ENCODE data around the gene PSMB7.

The PSMB7 gene

GRCh38 chr9:124386201-124386600 lies 29.0 kb downstream of the PSMB7 start:
- FAIRE-seq (no peak), DNase-seq (ENCODE audit: insufficient read length, low spot score) (no peak)

GRCh38 chr9:124385623-124386022 lies 29.6 kb downstream of the PSMB7 start:
- FAIRE-seq (no peak), DNase-seq (ENCODE audit: insufficient read length, low spot score) (no peak)

DNA sequence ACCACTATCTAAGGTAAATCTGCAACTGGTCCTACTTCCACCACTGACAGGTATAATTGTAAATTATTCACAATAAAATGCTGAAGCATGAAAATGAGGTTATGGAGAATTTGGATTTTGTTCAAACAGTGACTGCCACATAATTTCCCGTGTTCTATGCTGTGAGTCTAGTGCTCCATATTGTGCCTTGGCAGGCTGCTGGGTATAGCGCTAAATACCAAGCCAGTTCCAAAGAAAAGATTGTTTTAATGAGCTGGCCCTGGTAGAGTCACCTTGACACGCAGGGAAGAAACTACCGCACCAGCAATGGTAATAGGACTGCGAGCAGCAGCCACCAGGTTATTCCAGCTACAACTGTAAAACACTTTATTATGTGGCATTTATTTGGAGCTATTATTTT lies 30.4 kb downstream of the PSMB7 start:
- FAIRE-seq (no peak), DNase-seq (ENCODE audit: insufficient read length, low spot score) (no peak)

GRCh38 chr9:124384210-124384609 lies 31.0 kb downstream of the PSMB7 start:
- DNase-seq (ENCODE audit: insufficient read length, low spot score) (no peak), FAIRE-seq (no peak)

DNA sequence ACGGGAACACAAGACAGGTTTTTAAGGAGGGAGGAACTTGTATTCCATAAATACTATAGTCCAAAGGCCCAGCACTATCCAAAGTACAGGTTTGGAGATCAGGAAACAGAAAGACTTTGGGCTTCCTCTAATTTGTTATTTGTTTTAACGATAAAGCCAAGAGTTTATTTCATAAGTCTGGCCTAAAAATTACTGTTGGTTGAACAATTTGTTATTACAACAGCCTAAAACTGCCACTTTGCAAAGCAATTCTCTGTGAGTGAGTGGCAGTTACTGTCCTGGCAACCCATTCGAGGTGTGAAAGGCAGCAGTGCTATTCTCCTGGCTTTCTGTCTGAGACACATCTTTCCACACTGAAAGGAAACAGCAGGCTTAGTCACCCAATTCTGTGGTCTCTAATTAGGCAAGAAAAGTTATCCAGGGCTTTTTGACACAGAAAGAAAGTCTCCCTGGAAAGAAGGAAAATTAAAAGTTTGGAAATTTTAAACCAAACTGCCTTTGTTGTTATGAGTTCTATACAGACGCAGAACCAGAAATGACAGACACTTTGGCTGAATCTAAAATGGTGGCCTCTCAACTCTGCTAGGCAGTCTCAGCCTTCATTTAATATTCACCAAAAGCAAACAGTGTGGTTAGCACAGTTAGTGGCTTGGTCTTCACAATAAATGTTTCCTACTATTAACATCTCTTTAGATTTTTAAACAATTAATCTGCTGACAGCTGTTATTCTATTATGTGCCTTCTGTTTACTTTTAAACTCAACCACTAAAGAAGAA lies 33.9 kb downstream of the PSMB7 start:
- DNase-seq (ENCODE audit: insufficient read length, low spot score) (no peak), FAIRE-seq (no peak)

- DNase-seq (ENCODE audit: insufficient read length, low spot score) = no peak
- no peak for FAIRE-seq
Observed at GRCh38 chr9:124377551-124378406, 37.5 kb downstream of the PSMB7 start.

DNA sequence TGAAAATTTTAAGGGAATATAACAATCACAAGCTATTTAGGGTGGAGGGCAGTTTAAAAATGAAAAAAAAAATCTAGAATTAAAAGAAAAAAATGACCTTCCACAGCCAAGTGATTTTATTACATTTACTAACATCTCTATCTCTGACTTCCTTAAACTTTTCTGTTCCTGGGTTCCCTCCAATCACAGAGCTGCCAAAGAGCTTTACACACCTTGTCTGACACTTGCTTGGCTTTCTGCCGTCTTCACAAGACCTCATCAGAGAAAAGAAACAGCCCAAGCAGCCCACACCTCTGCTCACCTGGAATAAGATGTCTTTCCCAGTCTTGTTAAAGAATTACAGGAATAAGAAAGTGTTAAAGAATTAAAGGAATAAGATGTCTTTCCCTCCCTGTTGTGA lies 38.9 kb downstream of the PSMB7 start:
- FAIRE-seq (no peak), DNase-seq (ENCODE audit: insufficient read length, low spot score) (no peak)

- FAIRE-seq (no peak), DNase-seq (ENCODE audit: insufficient read length, low spot score) (no peak)
Observed at GRCh38 chr9:124375726-124376125, 39.5 kb downstream of the PSMB7 start.

- DNase-seq (ENCODE audit: insufficient read length, low spot score) = no peak
- no peak for FAIRE-seq
Observed at GRCh38 chr9:124373851-124374250, 41.4 kb downstream of the PSMB7 start.

DNA sequence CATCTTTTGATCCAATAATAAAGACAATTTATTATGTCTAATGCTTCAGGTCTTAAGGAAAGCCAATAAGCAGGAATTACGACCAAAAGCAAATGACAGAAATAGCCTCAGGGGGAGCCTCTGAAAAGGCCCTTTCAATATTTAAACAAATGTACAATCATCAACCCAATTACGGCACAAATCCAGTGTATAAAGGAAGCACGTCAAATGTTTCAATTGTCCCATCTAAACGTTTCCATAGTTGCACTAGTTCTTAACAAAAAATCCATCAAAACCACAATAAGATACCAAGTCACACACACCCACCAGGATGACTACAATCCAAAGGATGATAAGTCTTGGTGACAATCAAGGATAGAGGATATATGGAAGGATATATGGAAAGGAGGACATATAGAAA lies 41.9 kb downstream of the PSMB7 start:
- DNase-seq (ENCODE audit: insufficient read length, low spot score) (no peak), FAIRE-seq (no peak)

DNA sequence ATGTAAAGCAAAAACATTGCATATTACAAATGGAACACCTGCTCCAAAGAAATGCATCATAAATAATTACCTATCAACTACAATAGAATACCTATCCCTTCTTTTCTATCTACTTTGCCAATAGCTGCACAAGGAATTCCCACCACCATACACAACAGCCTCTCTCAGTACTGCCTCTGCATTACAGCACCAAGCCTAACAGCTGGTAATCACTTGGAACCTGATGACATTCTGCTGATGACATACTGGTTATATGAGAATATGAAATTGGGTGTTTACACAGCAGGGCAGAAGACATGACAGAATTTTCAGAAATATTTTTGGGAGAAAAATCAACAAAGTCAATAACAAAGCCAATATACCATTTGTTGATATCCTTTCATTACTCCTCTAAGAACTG lies 43.2 kb downstream of the PSMB7 start:
- DNase-seq (ENCODE audit: insufficient read length, low spot score) = no peak
- FAIRE-seq = no peak

- FAIRE-seq (no peak), DNase-seq (ENCODE audit: insufficient read length, low spot score) (no peak)
Observed at GRCh38 chr9:124370896-124371582, 44.2 kb downstream of the PSMB7 start.

DNA sequence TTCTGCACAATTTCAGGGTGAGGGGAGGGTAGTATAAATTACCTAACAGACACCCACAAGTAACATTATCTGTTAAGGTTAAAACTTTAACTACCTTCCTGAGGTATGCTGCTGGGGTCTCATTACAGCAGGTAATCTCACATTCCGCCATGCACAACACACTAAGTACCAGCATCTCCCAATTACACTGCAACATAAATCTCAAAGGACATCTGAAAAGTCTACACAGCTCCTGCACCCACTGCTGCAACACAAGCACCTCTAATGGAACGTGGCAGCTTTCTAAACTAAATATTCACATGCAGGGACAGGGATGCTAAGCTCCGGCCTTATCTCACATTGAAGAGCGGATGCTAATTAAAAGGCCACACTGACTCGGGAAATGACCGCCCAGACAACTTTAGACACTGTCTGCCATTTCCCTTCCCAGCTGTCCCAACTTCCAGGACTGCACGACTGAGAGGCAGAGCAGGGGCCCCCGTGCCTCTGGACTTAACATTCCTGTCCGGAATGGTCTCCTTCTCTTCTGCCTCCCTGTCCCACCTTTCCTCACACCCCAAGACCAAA lies 45.9 kb downstream of the PSMB7 start:
- FAIRE-seq (no peak), DNase-seq (ENCODE audit: insufficient read length, low spot score) (no peak)

DNA sequence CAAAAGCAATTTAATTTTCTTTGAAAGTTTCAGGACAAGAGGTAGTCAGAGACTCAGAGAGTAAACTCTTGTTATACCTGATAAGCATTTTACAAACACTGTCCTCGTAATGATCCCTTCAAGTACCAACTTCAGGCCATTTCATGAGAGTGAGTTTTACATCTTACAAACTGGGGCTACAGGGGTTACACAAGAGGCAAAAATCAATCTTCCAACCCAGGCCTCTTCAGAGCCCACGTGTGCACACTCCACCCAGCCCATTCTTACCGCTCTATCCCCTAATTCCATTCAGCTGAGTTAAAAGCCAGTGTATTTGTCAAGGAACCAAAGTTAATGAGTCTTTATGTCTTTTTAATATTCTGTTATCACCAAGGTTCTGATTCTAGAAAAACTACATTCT lies 46.5 kb downstream of the PSMB7 start:
- FAIRE-seq = no peak
- DNase-seq (ENCODE audit: insufficient read length, low spot score) = no peak

- DNase-seq (ENCODE audit: insufficient read length, low spot score) (no peak), FAIRE-seq (no peak)
Observed at GRCh38 chr9:124366476-124367220, 48.6 kb downstream of the PSMB7 start.

- no peak for FAIRE-seq
Observed at GRCh38 chr9:124365036-124365435, 50.2 kb downstream of the PSMB7 start.

DNA sequence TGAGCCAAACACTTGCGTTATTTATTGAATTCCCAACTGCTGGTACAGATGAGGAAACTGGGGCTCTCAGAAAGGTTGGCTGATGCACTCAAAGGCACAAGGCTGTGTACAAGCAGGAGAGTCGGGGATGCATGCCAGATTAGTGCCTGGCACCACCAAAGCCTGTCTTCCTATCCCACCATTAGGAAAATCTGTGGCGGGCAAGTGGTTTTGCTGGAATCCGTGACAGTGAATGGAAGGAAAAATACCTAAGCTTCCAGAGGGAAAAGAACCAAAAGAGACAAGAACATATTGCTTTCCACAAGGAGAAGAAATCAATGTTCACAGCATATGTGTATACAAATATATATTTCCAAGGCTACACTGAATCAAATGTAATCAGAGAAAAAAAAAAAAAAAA lies 51.1 kb downstream of the PSMB7 start:
- DNase-seq (ENCODE audit: insufficient read length, low spot score) (no peak), FAIRE-seq (no peak)

More at GRCh38 chr9:124365036-124365435, 50.2 kb downstream of the PSMB7 start:
- no peak for DNase-seq (ENCODE audit: insufficient read length, low spot score)

GRCh38 chr9:124363326-124364096 lies 51.7 kb downstream of the PSMB7 start:
- DNase-seq (ENCODE audit: insufficient read length, low spot score) (no peak), FAIRE-seq (no peak)

- DNase-seq (ENCODE audit: insufficient read length, low spot score) (no peak), FAIRE-seq (no peak)
Observed at GRCh38 chr9:124361128-124361527, 54.1 kb downstream of the PSMB7 start.

All from GM19239 (cell line).